Measurements from ENCODE around the gene RAB15. TPM values are rescaled to one million over a fixed set of nuclear protein-coding genes. Genes with fewer than 3 reads are reported as not detected.

RAB15 gene
- total and polyA plus RNA-seq, 2 of the 8 experiments (the other 6 are each of a cell fraction or from before 2014, with no cell fraction given), result 38.8 to 58.1 TPM

DNA sequence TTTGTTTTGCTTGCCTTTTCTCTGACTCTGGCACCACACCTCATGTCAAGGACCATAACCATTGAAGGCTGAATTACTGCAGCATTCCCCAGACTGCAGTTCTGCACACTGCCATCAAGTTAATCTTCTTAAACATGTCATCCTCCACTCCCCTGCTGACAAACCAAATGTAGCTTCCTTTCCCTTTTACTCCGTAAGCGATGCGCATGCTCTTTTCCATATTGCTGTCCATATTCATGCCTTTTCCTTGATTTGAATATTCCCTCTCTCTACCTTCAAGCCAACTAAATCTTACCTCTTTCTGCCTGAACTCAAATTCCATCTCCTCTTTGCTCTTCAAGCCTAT, 43.1 kb downstream of the RAB15 start:
- H3K14ac ChIP-seq (ENCODE audit: insufficient read length), result no peak overlapping the region
- H2BK20ac ChIP-seq (ENCODE audit: low read length), result no peak overlapping the region
- H2BK12ac ChIP-seq (ENCODE audit: low read depth, low read length), result no peak overlapping the region
- H2BK120ac ChIP-seq (replicated peaks; ENCODE audit: low read depth, low read length), result no peak overlapping the region
- no peak overlapping the region for H3K27ac ChIP-seq (ENCODE audit: low read depth, low read length)
- WGBS, 2 experiments (ENCODE audit: extremely low coverage in 1 of 2, insufficient coverage in 1 of 2, insufficient read length in 1 of 2, insufficient replicate concordance in 2 of 2, low coverage in 1 of 2, low lambda C conversion rate in 2 of 2, missing lambda C conversion rate in 1 of 2), result 91% methylated on average over 3 of the region's 3 CpGs; no CpG with 5 or more reads in 1 of the 2 experiments
- ChIA-PET CTCF (ENCODE audit: partially characterized antibody) (interaction anchor here (1.9 kb wide), 1 partner anchor 91 kb away, joined by 5 read pairs; no protein-coding TSS in a partner anchor), POLR2A (ENCODE audit: partially characterized antibody) (no interaction called here)
- no peak overlapping the region for H4K5ac ChIP-seq (ENCODE audit: insufficient read length, low read depth, low read length)
- H3K9me3 ChIP-seq (ENCODE audit: insufficient read depth in 2 of 2, low read depth in 1 of 2, low read length in 1 of 2), result no peaks in the 10 kb centered on the region
- H3K4me1 ChIP-seq (replicated peaks in 1 of 4; ENCODE audit: control insufficient read depth in 3 of 4, insufficient read depth in 4 of 4, low read length in 3 of 4), result peaks cover 0 to 3% (median 0%) of the 10 kb centered on the region in 4 experiments; a peak in 1 of 7 replicates
- no peak overlapping the region for H2BK5ac ChIP-seq (ENCODE audit: low read depth, low read length)
- no peaks in the 10 kb centered on the region for H3K27me3 ChIP-seq (replicated peaks in 1 of 4; ENCODE audit: control insufficient read depth in 3 of 4, extremely low read depth in 1 of 4, insufficient read depth in 3 of 4, low read length in 3 of 4)
- H2AFZ ChIP-seq (ENCODE audit: low read length), result no peak overlapping the region
- H3K36me3 ChIP-seq (ENCODE audit: control insufficient read depth in 2 of 4, insufficient read depth in 4 of 4, low read length in 3 of 4), result peaks cover 9 to 40% (median 12%) of the 10 kb centered on the region in 4 experiments
- no peaks in the 10 kb centered on the region for H3K23me2 ChIP-seq (ENCODE audit: low read depth, low read length)
- no peak overlapping the region for H3K4me3 ChIP-seq (ENCODE audit: extremely low read depth in 1 of 4, insufficient read depth in 2 of 4, low read depth in 3 of 4, low read length in 4 of 4)
- no peak overlapping the region for H3K4me2 ChIP-seq (ENCODE audit: insufficient read depth in 1 of 2, low read depth in 2 of 2, low read length in 2 of 2)
- H4K8ac ChIP-seq (ENCODE audit: extremely low read depth, insufficient read depth, low read length), result no peak overlapping the region
- no peak overlapping the region for H3K4ac ChIP-seq (replicated peaks; ENCODE audit: insufficient read length, low read depth, low read length)
- H3K56ac ChIP-seq (replicated peaks; ENCODE audit: insufficient read length, low read depth, low read length), result no peak overlapping the region
- no peak overlapping the region for H2BK15ac ChIP-seq (ENCODE audit: low read length)
- no peaks in the 10 kb centered on the region for H3K79me2 ChIP-seq (ENCODE audit: control insufficient read depth in 1 of 2, insufficient read depth in 2 of 2, low read length in 2 of 2)
- no peak overlapping the region for H3K23ac ChIP-seq (ENCODE audit: insufficient read length)
- H3K79me1 ChIP-seq (ENCODE audit: low read depth, low read length), result no peaks in the 10 kb centered on the region
- H4K20me1 ChIP-seq (replicated peaks in 1 of 2; ENCODE audit: control insufficient read depth in 1 of 2, insufficient read depth in 2 of 2, low read length in 2 of 2), result no peaks in the 10 kb centered on the region
- no peak for FAIRE-seq
- H3K9ac ChIP-seq (replicated peaks in 1 of 4; ENCODE audit: extremely low read depth in 1 of 4, low read depth in 3 of 4, low read length in 3 of 4), result no peak overlapping the region
- no peak for TF ChIP-seq BRCA1 (IDR thresholded peaks at IDR 0.05; ENCODE audit: low read depth, low read length)
- no peak for TF ChIP-seq KDM4A (IDR thresholded peaks at IDR 0.05; ENCODE audit: low read depth, low read length, severe bottlenecking)
- TF ChIP-seq, protein P1, sequence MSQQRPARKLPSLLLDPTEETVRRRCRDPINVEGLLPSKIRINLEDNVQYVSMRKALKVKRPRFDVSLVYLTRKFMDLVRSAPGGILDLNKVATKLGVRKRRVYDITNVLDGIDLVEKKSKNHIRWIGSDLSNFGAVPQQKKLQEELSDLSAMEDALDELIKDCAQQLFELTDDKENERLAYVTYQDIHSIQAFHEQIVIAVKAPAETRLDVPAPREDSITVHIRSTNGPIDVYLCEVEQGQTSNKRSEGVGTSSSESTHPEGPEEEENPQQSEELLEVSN (IDR thresholded peaks at IDR 0.05), result no peak
- no peak for TF ChIP-seq RFX5 (IDR thresholded peaks at IDR 0.05; ENCODE audit: borderline replicate concordance, low read depth, low read length)
- TF ChIP-seq RNF2 (IDR thresholded peaks at IDR 0.05; ENCODE audit: borderline replicate concordance, low read depth, low read length, missing control alignments, poor library complexity, severe bottlenecking), result no peak
- H4K91ac ChIP-seq (replicated peaks; ENCODE audit: insufficient read length, low read length), result no peak overlapping the region
- DNase-seq (ENCODE audit: low read depth in 1 of 2, low spot score in 2 of 2), result no peak
- no peak overlapping the region for H3K18ac ChIP-seq (ENCODE audit: extremely low read depth, low read length)
- no peak overlapping the region for H2AK5ac ChIP-seq (ENCODE audit: low read depth, low read length)

Data from H1 (cell line).